ENCODE results near the gene EYA2. TPM values are rescaled to one million over a fixed set of nuclear protein-coding genes. Genes with fewer than 3 reads are reported as not detected.

The EYA2 gene
- total and polyA plus RNA-seq, 2 donors (not counting 3 experiments of a cell fraction or from before 2014, with no cell fraction given): not detected

- BruUV-seq (replicated peaks): no TSS peak
These were observed 19.6 kb upstream of the EYA2 start for GRCh38 chr20:46875059-46875458.

More at GRCh38 chr20:46875059-46875458, 19.6 kb upstream of the EYA2 start:
- no peaks in the 10 kb centered on the region for H3K27me3 ChIP-seq (ENCODE audit: control insufficient read depth in 2 of 2, insufficient read depth in 2 of 2, low read length in 2 of 2)
- H3K4me1 ChIP-seq (ENCODE audit: control insufficient read depth, extremely low read depth, insufficient read depth, low read length): no peaks in the 10 kb centered on the region
- H3K4me2 ChIP-seq (ENCODE audit: insufficient read depth, low read length): no peak overlapping the region
- H4K20me1 ChIP-seq (replicated peaks; ENCODE audit: control insufficient read depth, extremely low read depth, insufficient read depth, low read length): no peaks in the 10 kb centered on the region
- CTCF ChIA-PET: no interaction called here
- H3K4me3 ChIP-seq (replicated peaks in 1 of 3; ENCODE audit: insufficient read depth in 1 of 3, low read depth in 1 of 3, low read length in 3 of 3): no peak overlapping the region
- intact Hi-C loops (cut with micrococcal nuclease) (no loop called here), dilution Hi-C loops (cut with MboI; ENCODE audit: extremely low pct_ligation_motif_present, low sequenced_read_pairs) (no loop called here)
- no peaks in the 10 kb centered on the region for H3K79me2 ChIP-seq (ENCODE audit: control insufficient read depth, insufficient read depth, low read length)
- DNase-seq (ENCODE audit: low read depth, low spot score): no peak
- no peaks in the 10 kb centered on the region for H3K36me3 ChIP-seq (ENCODE audit: control insufficient read depth in 2 of 2, extremely low read depth in 1 of 2, insufficient read depth in 2 of 2, low read length in 2 of 2)
- H3K9ac ChIP-seq (replicated peaks; ENCODE audit: extremely low read depth, insufficient read depth, low read length): no peak overlapping the region
- H2AFZ ChIP-seq (ENCODE audit: low read depth, low read length): no peak overlapping the region
- no peaks in the 10 kb centered on the region for H3K9me1 ChIP-seq (replicated peaks; ENCODE audit: control insufficient read depth, extremely low read depth, insufficient read depth, low read length)
- POLR2A ChIA-PET: no interaction called here
- H3K27ac ChIP-seq (ENCODE audit: insufficient read depth, low read depth, low read length): no peak overlapping the region
- H3K9me3 ChIP-seq (replicated peaks; ENCODE audit: control insufficient read depth, insufficient read depth, low read length): no peaks in the 10 kb centered on the region
- no peak for TF ChIP-seq EZH2 (IDR thresholded peaks at IDR 0.05; ENCODE audit: borderline replicate concordance, low read depth, low read length, severe bottlenecking)
- TF ChIP-seq FOS (IDR thresholded peaks at IDR 0.05; ENCODE audit: borderline replicate concordance, insufficient read depth, low read length): no peak
- TF ChIP-seq MAX (IDR thresholded peaks at IDR 0.05; ENCODE audit: insufficient read depth, insufficient read length): no peak
- TF ChIP-seq CTCF (IDR thresholded peaks at IDR 0.05; ENCODE audit: extremely low read depth in 1 of 2, insufficient read depth in 1 of 2, low read depth in 1 of 2, low read length in 2 of 2): no peak
- no peak for TF ChIP-seq POLR2A (IDR thresholded peaks at IDR 0.05; ENCODE audit: low read depth, low read length)
- TF ChIP-seq POLR2AphosphoS5 (IDR thresholded peaks at IDR 0.05; ENCODE audit: insufficient read depth, low read depth, low read length): no peak
- TF ChIP-seq GATA2 (IDR thresholded peaks at IDR 0.05; ENCODE audit: insufficient read depth, insufficient read length, low read depth, low read length): no peak
- TF ChIP-seq JUN (IDR thresholded peaks at IDR 0.05; ENCODE audit: borderline replicate concordance, insufficient read depth, insufficient read length, low read depth): no peak
- TF ChIP-seq MYC (IDR thresholded peaks at IDR 0.05; ENCODE audit: low read depth, low read length): no peak
- FAIRE-seq: no peak

Data from endothelial cell of umbilical vein (primary cell).